PFSK-1 (cell line): Measurements from ENCODE around the gene GABRR1.

ENCODE experiments used
- POLR2AphosphoS5 ChIP-seq: IDR thresholded peaks from 2 replicates; pipeline ENCODE4 v1.6.1; 2012; ENCODE audit warnings: low read depth, mild to moderate bottlenecking, control low read depth, low read length, moderate library complexity
- REST ChIP-seq, 2 experiments: IDR thresholded peaks; 2 replicates each; pipeline versions ENCODE4 v1.6.1 to v1.8.0; 2011 to 2012; ENCODE audit warnings: low read depth in 2 of 2, low read length in 2 of 2, control low read depth in 1 of 2, inconsistent platforms in 1 of 2, mild to moderate bottlenecking in 1 of 2, moderate library complexity in 1 of 2; ENCODE audit not compliant: insufficient read depth in 1 of 2
- SIN3A ChIP-seq: IDR thresholded peaks from 2 replicates; pipeline ENCODE4 v1.6.1; 2012; ENCODE audit warnings: mild to moderate bottlenecking, low read length, moderate library complexity, borderline replicate concordance; ENCODE audit not compliant: insufficient read depth
- TAF1 ChIP-seq: IDR thresholded peaks from 2 replicates; pipeline ENCODE4 v1.6.1; 2012; ENCODE audit warnings: low read length, control low read depth, borderline replicate concordance; ENCODE audit not compliant: insufficient read depth

GRCh38 chr6:89252907-89253306, 35.7 kb upstream of the GABRR1 start:
- TF ChIP-seq POLR2AphosphoS5 (no peak), TAF1 (no peak), REST (IDR thresholded peaks at IDR 0.05; ENCODE audit: insufficient read depth in 1 of 2, low read depth in 2 of 2, low read length in 2 of 2) (no peak), SIN3A (no peak)
